Measurements from ENCODE around the gene ENTPD1.
"Not testable (repeated sequence)": the region's sequence is repeated elsewhere in the genome, so short reads cannot be mapped to it uniquely, and the experiment has no call there.

The ENTPD1 gene

GRCh38 chr10:95796504-95796903 lies 40.5 kb downstream of the ENTPD1 start:
- no peak overlapping the region for H3K4me3 ChIP-seq (ENCODE audit: low read length)
- TF ChIP-seq CTCF (conservative IDR thresholded peaks at IDR 0.05; ENCODE audit: low read depth, low read length): no peak
- DNase-seq (ENCODE audit: low read depth): no peak

- DNase-seq (ENCODE audit: low read depth): no peak
- H3K4me3 ChIP-seq (ENCODE audit: low read length): no peak overlapping the region
- no peak for TF ChIP-seq CTCF (conservative IDR thresholded peaks at IDR 0.05; ENCODE audit: low read depth, low read length)
Measured at GRCh38 chr10:95798096-95798855, 42.3 kb downstream of the ENTPD1 start.

GRCh38 chr10:95800286-95800685 lies 44.3 kb downstream of the ENTPD1 start:
- not testable (repeated sequence) for H3K4me3 ChIP-seq (ENCODE audit: low read length); DNase-seq (ENCODE audit: low read depth)

- not testable (repeated sequence) for H3K4me3 ChIP-seq (ENCODE audit: low read length); DNase-seq (ENCODE audit: low read depth)
Measured at GRCh38 chr10:95806687-95807380, 50.9 kb downstream of the ENTPD1 start.

GRCh38 chr10:95808705-95809308 lies 52.8 kb downstream of the ENTPD1 start:
- not testable (repeated sequence) for DNase-seq (ENCODE audit: low read depth); H3K4me3 ChIP-seq (ENCODE audit: low read length)

GRCh38 chr10:95809370-95810197 lies 53.6 kb downstream of the ENTPD1 start:
- DNase-seq (ENCODE audit: low read depth): no peak
- H3K4me3 ChIP-seq (ENCODE audit: low read length): no peak overlapping the region
- no peak for TF ChIP-seq CTCF (conservative IDR thresholded peaks at IDR 0.05; ENCODE audit: low read depth, low read length)

- TF ChIP-seq CTCF (conservative IDR thresholded peaks at IDR 0.05; ENCODE audit: low read depth, low read length): no peak
- no peak overlapping the region for H3K4me3 ChIP-seq (ENCODE audit: low read length)
- DNase-seq (ENCODE audit: low read depth): no peak
Measured at GRCh38 chr10:95810198-95810976, 54.4 kb downstream of the ENTPD1 start.
